NCI-H510A treated with DMSO at 0.1 percent for 48 hours (cell line): Measurements from ENCODE around the gene TBL1XR1.
"Not testable (repeated sequence)": the region's sequence is repeated elsewhere in the genome, so short reads cannot be mapped to it uniquely, and the experiment has no call there.

ENCODE experiments used
- DNase-seq: peaks from one replicate; lab custom pipeline; 2025; lab: John Stamatoyannopoulos, UW

TBL1XR1 gene

DNA sequence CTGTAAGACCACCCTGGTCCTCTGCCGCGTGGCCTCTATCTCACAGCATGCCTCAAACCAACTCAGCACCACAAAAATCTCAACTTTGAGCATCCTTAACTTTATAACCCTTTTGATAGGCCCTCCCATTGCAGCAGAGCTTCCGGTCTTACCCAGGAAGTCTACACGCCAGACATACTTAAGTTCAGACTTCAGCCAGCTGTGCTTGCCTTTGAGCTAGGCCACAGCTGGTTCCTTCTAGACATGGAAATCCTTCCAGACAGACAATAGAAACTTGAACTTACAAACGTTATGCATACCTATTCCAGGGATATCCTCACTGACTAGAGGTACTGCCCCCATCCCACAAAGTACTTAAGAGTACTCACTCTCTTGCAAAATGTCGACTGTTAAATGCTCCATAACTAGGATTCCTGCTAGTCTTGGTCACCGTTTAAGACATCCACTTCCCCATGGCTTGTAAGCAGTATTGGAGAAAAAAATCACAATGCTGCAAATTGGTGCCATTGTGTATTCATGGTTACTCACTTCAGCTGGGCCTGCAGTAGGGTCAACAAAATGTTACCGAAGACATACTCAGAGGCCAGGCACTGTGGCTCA lies 183.5 kb downstream of the TBL1XR1 start:
- DNase-seq = no peak

DNA sequence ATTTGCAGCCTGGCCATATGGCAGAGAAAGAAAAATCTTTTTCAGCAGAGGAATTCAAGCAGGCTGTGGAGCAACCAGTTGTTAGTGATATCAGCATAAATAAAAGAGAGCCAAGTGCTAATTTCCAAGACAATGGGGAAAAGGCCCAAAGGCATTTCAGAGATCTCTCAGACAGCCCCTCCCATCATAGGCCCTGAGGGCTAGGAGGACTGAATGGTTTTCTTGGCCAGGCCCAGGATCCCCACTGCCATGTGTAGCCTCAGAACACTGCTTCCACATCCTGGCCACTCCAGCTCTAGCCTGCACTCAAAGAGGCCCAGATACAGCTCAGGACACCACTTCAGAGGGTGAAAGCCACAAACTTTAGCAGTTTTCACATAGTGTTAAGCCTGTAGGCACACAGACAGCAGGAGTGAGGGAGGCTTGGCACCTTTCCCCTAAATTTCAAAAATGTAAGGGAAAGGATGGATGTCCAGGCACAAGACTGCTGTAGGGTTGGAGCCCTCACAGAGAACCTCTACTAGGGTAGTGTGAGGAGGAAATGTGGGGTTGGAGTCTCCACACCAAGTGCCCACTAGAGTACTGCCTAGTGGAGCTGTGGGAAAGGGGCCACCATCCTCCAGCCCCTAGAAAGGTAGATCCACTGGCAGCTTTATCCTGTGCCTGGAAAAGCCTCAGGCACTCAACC lies 191.4 kb downstream of the TBL1XR1 start:
- no peak for DNase-seq

DNA sequence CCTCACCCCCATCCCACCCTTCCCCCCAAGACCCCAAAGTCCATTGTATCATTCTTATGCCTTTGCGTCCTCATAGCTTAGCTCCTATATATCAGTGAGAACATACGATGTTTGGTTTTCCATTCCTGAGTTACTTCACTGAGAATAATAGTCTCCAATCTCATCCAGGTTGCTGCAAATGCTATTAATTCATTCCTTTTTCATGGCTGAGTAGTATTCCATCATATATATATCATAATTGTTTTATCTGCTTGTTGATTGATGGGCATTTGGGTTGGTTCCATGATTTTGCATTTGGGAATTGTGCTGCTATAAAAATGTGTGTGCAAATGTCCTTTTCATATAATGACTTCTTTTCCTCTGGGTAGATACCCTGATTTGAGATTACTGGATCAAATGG lies 197.1 kb downstream of the TBL1XR1 start:
- DNase-seq = not testable (repeated sequence)

DNA sequence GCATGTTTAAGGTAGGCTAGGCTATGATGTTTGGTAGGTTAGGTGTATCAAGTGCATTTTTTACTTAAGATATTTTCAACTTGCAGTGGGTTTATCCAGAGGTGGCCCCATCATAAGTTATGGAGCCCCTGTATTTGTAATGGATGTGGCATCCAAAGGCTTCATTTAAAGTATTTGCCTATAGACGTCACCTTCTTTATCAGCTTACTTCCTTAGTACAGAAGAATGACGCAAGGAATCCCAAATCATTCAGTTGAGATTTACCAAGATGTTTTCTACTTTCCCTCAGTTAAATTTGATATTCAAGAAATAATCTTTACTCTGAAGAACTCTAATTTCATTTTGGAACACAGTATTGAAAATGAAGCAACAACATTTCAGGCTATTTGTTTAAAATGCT lies 201.3 kb downstream of the TBL1XR1 start:
- no peak for DNase-seq

DNA sequence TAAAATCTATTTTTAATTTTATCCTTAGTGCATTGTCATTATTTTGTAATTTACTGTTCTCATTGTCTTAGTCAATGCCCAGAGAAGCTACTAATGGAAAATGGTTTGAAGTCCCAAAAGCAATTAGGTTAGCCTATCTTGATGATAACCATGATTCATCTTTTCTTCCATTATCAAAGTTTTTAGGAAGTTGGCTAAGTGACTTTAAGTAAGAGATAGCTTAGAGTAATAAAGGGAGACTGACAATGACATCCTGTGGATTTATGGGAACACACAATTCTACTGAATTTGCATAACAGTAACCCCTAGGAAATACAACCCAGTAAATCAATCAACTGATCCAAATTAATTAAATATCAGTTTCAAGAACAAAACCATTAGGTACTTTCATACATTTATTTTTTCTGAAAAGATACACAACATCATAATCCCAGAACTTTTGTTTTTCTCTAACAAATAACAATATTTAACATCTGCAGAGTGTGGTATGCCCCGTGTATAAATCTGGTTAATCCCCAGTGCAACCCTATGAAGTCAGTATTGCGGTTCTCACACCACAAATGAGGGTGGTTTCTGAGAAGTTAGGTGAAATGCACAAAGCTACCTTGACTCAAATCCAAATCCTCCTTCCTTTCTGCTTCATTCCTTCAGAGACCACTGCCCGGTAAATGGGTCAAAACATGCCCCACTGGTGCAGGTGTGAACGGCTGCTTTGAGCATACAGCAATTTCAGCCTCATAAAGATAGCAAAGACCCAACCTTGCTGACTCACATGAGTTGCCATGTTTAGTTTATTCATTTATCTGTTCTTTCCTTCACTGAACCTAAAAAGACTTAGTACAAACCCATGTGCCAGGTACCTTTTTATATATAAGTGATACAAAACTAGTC lies 202.1 kb downstream of the TBL1XR1 start:
- no peak for DNase-seq

DNA sequence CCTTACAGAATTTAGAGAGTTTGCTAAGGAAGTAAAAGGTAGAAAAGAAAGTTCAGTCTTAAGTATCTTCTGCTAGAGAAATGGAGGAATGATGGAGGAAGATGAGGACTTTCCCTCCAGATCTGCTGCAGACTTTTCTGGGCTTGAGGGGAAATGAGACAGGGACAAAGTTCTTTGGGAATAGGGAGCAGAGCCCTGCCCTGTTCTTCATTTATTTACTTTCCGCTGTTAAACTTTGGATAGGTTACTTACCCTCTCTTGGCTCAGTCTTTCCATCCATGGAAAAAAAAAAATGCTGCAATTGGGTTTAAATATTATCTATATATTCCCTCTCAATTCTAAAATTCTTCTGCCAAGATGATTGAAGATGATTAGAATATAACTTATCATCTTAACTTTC lies 202.9 kb downstream of the TBL1XR1 start:
- DNase-seq = no peak

DNA sequence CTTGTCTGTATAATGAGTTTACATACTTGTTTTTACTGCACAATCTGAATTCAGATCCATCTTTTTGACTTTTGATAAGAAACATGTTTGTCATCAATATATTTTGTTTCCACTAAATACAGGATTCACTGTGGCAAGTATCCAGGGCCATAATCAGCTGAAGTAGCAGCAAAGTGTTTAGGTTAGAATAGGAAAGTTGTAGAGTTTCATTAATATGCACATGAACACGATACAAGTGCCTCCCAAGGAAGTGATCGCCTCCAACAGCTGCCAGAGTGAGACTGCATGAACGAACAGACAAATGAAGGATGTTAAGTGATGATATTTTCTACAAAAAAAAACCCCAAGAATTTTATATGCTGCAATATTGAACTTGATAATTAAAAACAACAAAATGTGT lies 204.3 kb downstream of the TBL1XR1 start:
- DNase-seq = no peak

DNA sequence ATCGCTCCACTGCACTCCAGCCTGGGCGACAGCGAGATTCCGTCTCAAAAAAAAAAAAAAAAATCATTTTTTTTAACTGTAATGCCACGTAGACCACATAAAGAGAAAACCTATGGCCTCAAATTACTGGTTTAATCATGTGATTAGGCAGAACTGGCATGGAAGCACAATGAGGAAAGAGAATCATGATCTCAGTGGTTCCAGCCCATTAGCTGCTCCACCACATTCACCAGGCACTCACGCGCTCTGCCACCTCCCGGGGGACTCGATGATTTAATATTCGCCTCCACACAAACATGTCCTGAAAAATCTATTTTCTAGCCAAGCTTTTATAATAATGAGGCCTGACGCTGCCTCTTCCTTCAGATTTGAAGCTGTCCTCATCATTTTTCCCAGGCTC lies 204.7 kb downstream of the TBL1XR1 start:
- DNase-seq = no peak

DNA sequence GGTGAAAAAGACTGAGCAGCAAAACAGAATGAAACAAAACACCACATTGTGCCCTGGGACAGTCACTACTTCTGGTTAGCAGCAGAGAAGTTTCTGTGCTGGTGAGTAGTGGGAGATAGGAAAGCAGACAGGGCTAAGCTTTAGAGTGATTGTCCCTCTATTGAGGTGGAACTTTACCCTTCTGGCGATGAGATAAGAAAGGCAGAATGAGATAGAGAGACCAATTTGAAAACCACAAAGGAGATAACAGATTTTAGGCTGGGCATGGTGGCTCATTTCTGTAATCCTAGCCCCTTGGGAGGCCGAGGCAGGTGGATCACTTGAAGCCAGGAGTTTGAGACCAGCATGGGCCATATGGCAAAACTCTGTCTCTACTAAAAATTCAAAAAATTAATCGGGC lies 208.5 kb downstream of the TBL1XR1 start:
- DNase-seq = no peak

DNA sequence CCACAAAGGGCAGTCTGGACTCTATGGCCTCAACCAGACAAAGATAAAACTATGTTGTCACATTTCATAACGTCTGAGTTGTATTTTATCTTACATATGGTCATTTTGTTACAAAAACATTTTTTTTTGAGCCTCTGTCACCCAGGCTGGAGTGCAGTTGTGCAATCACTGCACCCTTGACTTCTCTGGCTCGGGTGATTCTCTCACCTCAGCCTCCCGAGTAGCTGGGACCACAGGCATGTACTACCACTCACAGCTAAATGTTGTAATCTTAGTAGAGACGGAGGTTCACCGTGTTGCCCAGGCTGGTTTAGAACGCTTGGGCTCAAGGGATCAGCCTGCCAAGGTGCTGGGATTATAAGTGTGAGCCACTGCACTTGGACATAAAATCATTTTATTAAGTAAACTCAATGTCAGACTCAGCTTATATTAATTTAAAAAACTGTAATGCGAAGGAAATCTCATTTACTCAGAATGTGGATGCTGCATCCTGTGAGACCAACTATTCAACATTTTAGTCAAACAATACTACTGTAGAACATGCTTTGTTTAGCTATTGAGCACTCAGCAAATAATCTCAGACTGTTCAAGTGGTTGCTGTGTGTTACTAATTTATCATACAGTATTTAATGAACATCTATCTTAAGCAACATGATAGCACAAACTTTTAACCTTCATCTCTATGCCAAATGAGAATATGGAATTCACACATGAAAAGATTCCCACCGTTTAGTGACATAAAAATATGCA lies 209.2 kb downstream of the TBL1XR1 start:
- peak; percentile 94 for DNase-seq

DNA sequence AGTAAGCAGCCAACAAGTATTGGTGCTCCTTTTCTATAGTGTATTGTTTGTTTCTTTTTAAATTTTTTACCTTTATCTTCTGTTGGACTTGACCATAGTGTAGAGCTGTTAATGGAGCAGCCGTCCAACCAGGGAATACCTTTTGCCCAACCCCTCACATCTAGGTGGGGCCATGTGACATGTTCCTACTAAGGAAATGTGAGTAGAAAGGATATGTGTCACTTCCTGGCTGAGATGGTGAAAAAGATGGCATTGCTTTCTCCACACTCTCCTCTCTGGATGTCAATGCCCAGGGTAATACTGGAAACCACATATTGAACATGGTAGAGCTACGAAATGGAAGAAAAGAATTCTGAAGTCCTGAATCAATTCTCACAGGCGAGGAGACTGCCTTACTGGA lies 218.8 kb downstream of the TBL1XR1 start:
- DNase-seq = no peak

DNA sequence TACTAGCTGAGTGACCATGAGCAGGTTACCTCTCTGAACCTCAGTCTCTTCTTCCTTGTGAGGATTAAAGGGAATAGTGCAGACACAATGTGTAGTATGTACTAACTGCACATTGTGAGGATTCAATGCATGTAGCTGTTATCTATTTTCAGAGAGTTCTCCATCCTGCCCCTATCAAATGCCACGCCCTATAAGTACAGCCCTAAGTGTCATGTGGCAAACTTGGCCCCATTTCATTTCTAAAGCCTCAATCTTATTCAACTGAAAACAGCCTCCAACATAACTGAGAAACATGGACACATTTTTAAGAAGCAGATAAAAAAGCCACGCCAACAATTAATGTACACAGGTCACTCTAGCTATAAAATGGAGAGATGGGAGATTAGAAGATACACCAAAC lies 220.0 kb downstream of the TBL1XR1 start:
- DNase-seq = no peak

DNA sequence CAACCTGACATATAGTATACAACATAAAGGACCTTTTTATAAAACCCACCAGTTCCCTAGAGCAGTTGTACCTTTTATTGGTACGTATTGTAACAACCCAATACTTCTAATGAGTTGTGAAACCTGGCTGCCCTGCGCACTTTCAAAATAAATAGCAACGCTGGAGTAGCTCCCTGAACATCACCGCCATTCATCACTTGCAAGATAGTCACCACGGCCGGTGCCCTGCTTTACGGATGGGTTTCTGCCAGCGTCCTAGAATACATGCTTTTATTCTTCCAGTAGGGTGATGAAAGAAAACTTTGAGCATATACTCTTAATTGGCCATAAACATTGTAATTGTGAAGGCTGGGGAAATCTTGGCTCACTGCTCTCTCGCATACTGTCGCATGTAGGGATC lies 220.7 kb downstream of the TBL1XR1 start:
- DNase-seq = no peak

DNA sequence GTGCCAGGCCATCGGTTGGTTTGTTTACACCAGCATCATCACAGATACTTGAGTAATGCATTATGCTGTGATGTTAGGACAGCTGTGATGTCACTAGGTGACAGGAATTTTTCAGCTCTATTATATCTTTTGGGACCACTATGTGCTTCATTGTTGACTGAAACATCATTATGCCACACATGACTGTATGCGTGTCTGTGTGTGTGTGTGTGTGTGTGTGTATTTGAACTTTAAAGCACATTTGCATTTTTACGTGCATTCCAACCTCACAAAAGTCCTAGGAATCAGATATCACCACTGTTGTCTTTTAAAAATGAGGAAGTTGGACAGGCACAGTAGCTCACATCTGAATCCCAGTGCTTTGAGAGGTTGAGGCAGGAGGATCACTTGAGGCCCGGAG lies 223.0 kb downstream of the TBL1XR1 start:
- no peak for DNase-seq

DNA sequence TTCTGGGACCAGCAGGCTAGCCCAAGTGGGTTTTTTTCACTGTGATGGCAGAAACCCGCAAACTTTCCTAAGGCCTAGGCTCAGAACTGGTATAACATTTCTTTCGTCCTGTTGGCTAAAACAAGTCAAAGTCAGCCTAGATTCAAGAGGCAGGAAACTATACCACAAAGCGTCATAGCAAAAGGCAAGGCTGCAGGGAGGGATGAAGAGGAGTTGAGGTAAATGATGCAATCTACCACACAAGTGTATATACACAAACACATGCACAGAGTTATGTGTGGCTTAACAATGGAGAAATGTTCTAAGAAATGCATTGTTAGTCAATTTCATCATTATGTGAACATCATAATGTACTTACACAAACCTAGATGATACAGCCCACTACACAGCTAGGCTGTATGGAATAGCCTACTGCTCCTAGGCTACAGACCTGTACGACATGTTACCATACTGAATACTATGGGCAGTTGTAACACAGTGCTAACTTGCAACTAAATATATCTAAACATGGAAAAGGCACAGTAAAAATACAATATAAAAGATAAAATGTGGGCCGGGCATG lies 225.6 kb downstream of the TBL1XR1 start:
- no peak for DNase-seq

DNA sequence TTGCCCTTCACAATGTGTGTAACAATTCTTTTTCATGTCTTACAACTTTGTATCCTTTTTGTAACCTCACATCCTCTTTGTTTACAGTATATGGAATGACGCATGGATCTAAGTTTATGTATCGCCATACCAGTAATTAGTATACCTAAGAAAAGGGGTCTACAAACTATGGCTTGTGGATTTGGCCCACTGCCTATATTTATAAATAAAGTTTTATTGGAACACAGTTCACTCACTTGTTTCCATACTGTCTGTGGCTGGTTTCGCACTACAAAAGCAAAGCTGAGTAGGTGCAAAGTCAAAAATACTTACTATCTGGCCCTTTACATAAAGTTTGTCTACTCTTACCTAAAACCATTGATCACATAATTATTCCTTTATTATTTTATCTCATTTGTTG lies 226.5 kb downstream of the TBL1XR1 start:
- DNase-seq = no peak

DNA sequence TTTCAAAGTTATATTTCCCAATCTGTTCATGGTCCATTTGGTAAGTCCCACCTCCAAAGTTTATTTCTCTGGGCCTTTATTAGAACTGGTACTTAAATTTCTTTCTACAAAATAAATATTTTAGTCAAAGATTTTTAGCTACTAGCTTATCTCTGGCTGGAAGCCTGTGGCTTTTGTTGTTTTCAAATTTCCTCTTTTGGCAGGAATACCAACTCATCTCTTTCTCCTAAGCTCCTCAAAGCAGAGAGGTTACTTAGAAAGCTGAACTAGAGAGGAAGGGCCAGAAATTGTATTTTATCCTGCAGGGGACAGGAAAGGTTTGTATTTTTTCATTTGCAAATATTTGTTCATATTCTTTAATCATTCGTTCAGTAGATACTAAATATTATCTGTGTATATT lies 227.8 kb downstream of the TBL1XR1 start:
- DNase-seq = no peak
